Measurements from ENCODE around the gene NBEAL2.
A peak's percentile ranks its signal among the peaks of the same experiment; 100 is the strongest.
"Not testable (repeated sequence)": the region's sequence is repeated elsewhere in the genome, so short reads cannot be mapped to it uniquely, and the experiment has no call there.

NBEAL2 gene

GRCh38 chr3:46962427-46962826, 17.0 kb upstream of the NBEAL2 start:
- no peak for DNase-seq (ENCODE audit: low read depth)

GRCh38 chr3:46962990-46963389, 16.5 kb upstream of the NBEAL2 start:
- DNase-seq (ENCODE audit: low read depth) = no peak

GRCh38 chr3:46964038-46964590, 15.4 kb upstream of the NBEAL2 start:
- DNase-seq (ENCODE audit: low read depth) = not testable (repeated sequence)

- no peak for DNase-seq (ENCODE audit: low read depth)
Measured at GRCh38 chr3:46965151-46965550, 14.3 kb upstream of the NBEAL2 start.

- DNase-seq (ENCODE audit: low read depth) = no peak
Measured at GRCh38 chr3:46966811-46967210, 12.7 kb upstream of the NBEAL2 start.

GRCh38 chr3:46968783-46969428, 10.6 kb upstream of the NBEAL2 start:
- DNase-seq (ENCODE audit: low read depth) = no peak

- DNase-seq (ENCODE audit: low read depth) = no peak
Measured at GRCh38 chr3:46970391-46971091, 8.9 kb upstream of the NBEAL2 start.

GRCh38 chr3:46971151-46971550, 8.3 kb upstream of the NBEAL2 start:
- no peak for DNase-seq (ENCODE audit: low read depth)

- DNase-seq (ENCODE audit: low read depth) = no peak
Measured at GRCh38 chr3:46971742-46972141, 7.7 kb upstream of the NBEAL2 start.

GRCh38 chr3:46972396-46972795, 7.1 kb upstream of the NBEAL2 start:
- no peak for DNase-seq (ENCODE audit: low read depth)

- no peak for DNase-seq (ENCODE audit: low read depth)
Measured at GRCh38 chr3:46974421-46975171, 4.9 kb upstream of the NBEAL2 start.

- peak; percentile 100 for DNase-seq (ENCODE audit: low read depth)
Measured at GRCh38 chr3:46976326-46977190, 2.9 kb upstream of the NBEAL2 start, which contains the start of gene CCDC12. TSS of gene CCDC12 (minus strand) at chr3:46976745. CDS start at chr3:46976732, 13 bp downstream.

- no peak for DNase-seq (ENCODE audit: low read depth)
Measured at GRCh38 chr3:46977811-46978195, 1.7 kb upstream of the NBEAL2 start.

- no peak for DNase-seq (ENCODE audit: low read depth)
Measured at GRCh38 chr3:46978381-46978780, 1.1 kb upstream of the NBEAL2 start.

- no peak for DNase-seq (ENCODE audit: low read depth)
Measured at GRCh38 chr3:46979958-46980497, 562 bp downstream of the NBEAL2 start.

GRCh38 chr3:46981932-46982471, 2.5 kb downstream of the NBEAL2 start:
- DNase-seq (ENCODE audit: low read depth) = no peak

GRCh38 chr3:46982546-46982945, 3.1 kb downstream of the NBEAL2 start:
- DNase-seq (ENCODE audit: low read depth) = no peak

GRCh38 chr3:46984591-46985459, 5.4 kb downstream of the NBEAL2 start:
- no peak for DNase-seq (ENCODE audit: low read depth)

GRCh38 chr3:46985588-46985987, 6.1 kb downstream of the NBEAL2 start:
- no peak for DNase-seq (ENCODE audit: low read depth)

GRCh38 chr3:46986055-46986730, 6.7 kb downstream of the NBEAL2 start:
- DNase-seq (ENCODE audit: low read depth) = no peak

Data from stromal cell of bone marrow (primary cell).